Liver (tissue), 9 donors: Measurements from ENCODE around the gene CSDE1. TPM values are rescaled to one million over a fixed set of nuclear protein-coding genes. Genes with fewer than 3 reads are reported as not detected.

Experiments
- DNase-seq: peaks from one replicate; pipeline ENCODE4 v3.0.0-alpha.2; 2017; ENCODE audit warnings: low spot score
- H3K27ac ChIP-seq, 2 donors: one replicate each; pipeline ENCODE4 v1.7.0; 2013; ENCODE audit warnings: inconsistent platforms in 2 of 2, low read length in 2 of 2, control low read depth in 1 of 2, low read depth in 1 of 2, mild to moderate bottlenecking in 1 of 2
- H3K27me3 ChIP-seq, 4 donors: one replicate each; pipeline versions ENCODE4 v1.6.1 to v1.7.0; 2013; ENCODE audit warnings: low read length in 3 of 4, inconsistent platforms in 1 of 4, mild to moderate bottlenecking in 1 of 4, moderate library complexity in 1 of 4; ENCODE audit not compliant: control insufficient read depth in 4 of 4, insufficient read depth in 4 of 4
- H3K36me3 ChIP-seq, 4 donors: one replicate each; pipeline versions ENCODE4 v1.6.1 to v1.7.0; 2013; ENCODE audit warnings: low read length in 3 of 4, mild to moderate bottlenecking in 3 of 4, low read depth in 1 of 4, moderate library complexity in 1 of 4; ENCODE audit not compliant: control insufficient read depth in 4 of 4, insufficient read depth in 3 of 4
- H3K4me1 ChIP-seq, 4 donors: one replicate each; pipeline versions ENCODE4 v1.6.1 to v1.7.0; 2013; ENCODE audit warnings: low read length in 3 of 4, mild to moderate bottlenecking in 3 of 4, moderate library complexity in 1 of 4; ENCODE audit not compliant: control insufficient read depth in 4 of 4, insufficient read depth in 4 of 4
- H3K4me3 ChIP-seq, 3 donors: one replicate each; pipeline versions ENCODE4 v1.6.1 to v1.7.0; 2013; ENCODE audit warnings: low read length in 3 of 3, control low read depth in 1 of 3, low read depth in 1 of 3, mild to moderate bottlenecking in 1 of 3
- H3K9ac ChIP-seq, 2 donors: one replicate each; pipeline ENCODE4 v1.7.0; 2013; ENCODE audit warnings: low read length in 2 of 2, mild to moderate bottlenecking in 2 of 2, moderate library complexity in 2 of 2, control low read depth in 1 of 2, low read depth in 1 of 2
- H3K9me3 ChIP-seq, 4 donors: one replicate each; pipeline versions ENCODE4 v1.6.1 to v1.7.0; 2013; ENCODE audit warnings: low read length in 3 of 4; ENCODE audit not compliant: control insufficient read depth in 4 of 4
- FOXA2 ChIP-seq: IDR thresholded peaks from 2 replicates; pipeline ENCODE4 v1.6.1; 2016; ENCODE audit warnings: antibody characterized with exemption
- GABPA ChIP-seq, 2 donors: IDR thresholded peaks in 1 of 2; conservative IDR thresholded peaks in 1 of 2; 2 replicates each; pipeline ENCODE4 v1.6.1; 2016; ENCODE audit warnings: antibody characterized with exemption in 2 of 2, mild to moderate bottlenecking in 1 of 2, moderate library complexity in 1 of 2
- HNF4A ChIP-seq, 2 donors: conservative IDR thresholded peaks; 2 replicates each; pipeline ENCODE4 v1.6.1; 2016; ENCODE audit warnings: antibody characterized with exemption in 2 of 2, mild to moderate bottlenecking in 2 of 2
- JUND ChIP-seq, 2 donors: IDR thresholded peaks; 2 replicates each; pipeline ENCODE4 v1.6.1; 2016; ENCODE audit warnings: antibody characterized with exemption in 2 of 2
- SP1 ChIP-seq: IDR thresholded peaks from 2 replicates; pipeline ENCODE4 v1.6.1; 2018; ENCODE audit warnings: antibody characterized with exemption, mild to moderate bottlenecking
- TAF1 ChIP-seq: conservative IDR thresholded peaks from 2 replicates; pipeline ENCODE4 v1.6.1; 2016; ENCODE audit warnings: antibody characterized with exemption, mild to moderate bottlenecking
- WGBS: extraction: QIAGEN DNeasy Blood & Tissue Kit; methylation state at CpG from one replicate; pipeline ENCODE4 v1.1.7; 2013; 5-methylcytosine and 5-hydroxymethylcytosine counted together
- polyA plus RNA-seq, 2 donors: library from polyadenylated mRNA; stranded (reverse) in 1 of 2; unstranded in 1 of 2; fragments of 200-250 nt in 1 of 2; fragments of >200 nt in 1 of 2; fragmentation: Nextera tagmentation in 1 of 2; extraction: Ambion mirVana in 1 of 2; gene quantifications; one replicate each; pipeline versions ENCODE4 v1.2.1 to v1.2.3, GENCODE V29; 2013 to 2015
- total RNA-seq, 2 donors: library from RNA; depleted of rRNA; stranded (reverse); fragments of >200 nt; gene quantifications; one replicate each; pipeline ENCODE4 v1.2.3, GENCODE V29; 2014
- TF ChIP-seq, protein P1 (sequence below): IDR thresholded peaks from 2 replicates; pipeline ENCODE4 v1.6.1; 2016; ENCODE audit warnings: antibody characterized with exemption
- TF ChIP-seq, protein P2 (sequence below): IDR thresholded peaks from 2 replicates; pipeline ENCODE4 v1.6.1; 2016; ENCODE audit warnings: antibody characterized with exemption, mild to moderate bottlenecking
- TF ChIP-seq, protein P3 (sequence below): IDR thresholded peaks from 2 replicates; pipeline ENCODE4 v1.6.1; 2016; ENCODE audit warnings: antibody characterized with exemption
- TF ChIP-seq, protein P4 (sequence below): fragments of 150-350 bp; IDR thresholded peaks from 2 replicates; pipeline ENCODE4 v1.5.1; 2017; ENCODE audit warnings: improper control_type of control experiment, low read depth, low read length; ENCODE audit not compliant: missing input control
- donor health status: healthy.
- donor health status: healthy.
- donor health status: healthy.
- donor health status: healthy.
- donor health status: healthy.

CSDE1 gene
- total and polyA plus RNA-seq, 4 donors: 63.7 to 376 (median 132) TPM

DNA sequence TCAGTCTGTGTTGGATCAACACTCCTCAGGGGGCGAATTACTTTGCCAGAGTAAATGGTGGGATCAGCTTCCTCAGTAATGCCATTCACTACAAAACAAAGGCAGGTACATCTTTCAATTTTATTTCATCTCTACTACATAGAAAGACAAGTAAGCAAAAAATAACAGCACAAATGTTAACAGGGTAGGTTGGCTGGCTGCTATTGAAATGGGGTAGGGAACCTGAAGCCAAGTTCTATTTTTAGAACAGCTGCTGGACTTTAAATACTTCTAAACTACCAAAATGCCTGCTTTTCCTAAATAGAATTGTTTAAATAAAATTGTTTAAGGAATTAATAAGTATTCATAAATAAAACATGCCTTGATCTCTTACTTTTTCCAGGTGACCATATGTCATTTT is 33.9 kb downstream of the CSDE1 start (continued):
- TF ChIP-seq, protein P1, sequence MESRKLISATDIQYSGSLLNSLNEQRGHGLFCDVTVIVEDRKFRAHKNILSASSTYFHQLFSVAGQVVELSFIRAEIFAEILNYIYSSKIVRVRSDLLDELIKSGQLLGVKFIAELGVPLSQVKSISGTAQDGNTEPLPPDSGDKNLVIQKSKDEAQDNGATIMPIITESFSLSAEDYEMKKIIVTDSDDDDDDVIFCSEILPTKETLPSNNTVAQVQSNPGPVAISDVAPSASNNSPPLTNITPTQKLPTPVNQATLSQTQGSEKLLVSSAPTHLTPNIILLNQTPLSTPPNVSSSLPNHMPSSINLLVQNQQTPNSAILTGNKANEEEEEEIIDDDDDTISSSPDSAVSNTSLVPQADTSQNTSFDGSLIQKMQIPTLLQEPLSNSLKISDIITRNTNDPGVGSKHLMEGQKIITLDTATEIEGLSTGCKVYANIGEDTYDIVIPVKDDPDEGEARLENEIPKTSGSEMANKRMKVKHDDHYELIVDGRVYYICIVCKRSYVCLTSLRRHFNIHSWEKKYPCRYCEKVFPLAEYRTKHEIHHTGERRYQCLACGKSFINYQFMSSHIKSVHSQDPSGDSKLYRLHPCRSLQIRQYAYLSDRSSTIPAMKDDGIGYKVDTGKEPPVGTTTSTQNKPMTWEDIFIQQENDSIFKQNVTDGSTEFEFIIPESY: no peak

DNA sequence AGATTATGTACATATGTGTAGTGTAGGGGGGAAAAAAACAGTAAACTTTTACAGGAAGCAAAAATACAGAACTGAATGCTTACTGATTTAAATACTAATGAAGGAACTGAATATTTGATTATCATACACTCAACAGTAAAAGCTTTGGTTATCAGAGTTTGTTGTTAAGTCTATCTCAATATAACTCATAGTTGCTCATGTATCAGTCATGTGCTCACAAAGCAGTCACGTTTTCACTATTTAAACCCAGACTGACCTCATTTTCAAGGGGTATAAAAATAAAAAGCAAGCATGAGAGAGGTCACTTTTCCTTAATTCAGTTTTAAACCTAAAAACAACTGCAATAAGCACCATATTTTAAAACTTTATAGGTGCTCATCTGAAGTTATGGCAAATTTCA is 34.3 kb downstream of the CSDE1 start:
- WGBS: 31% methylated on average over 1 of the region's 1 CpG
- Histone ChIP-seq H3K36me3 (peaks cover 16 to 73% (median 55%) of the 10 kb centered on the region in 4 donors), H3K9me3 (no peaks in the 10 kb centered on the region), H3K9ac (no peak overlapping the region), H3K4me1 (peaks cover 9 to 40% (median 32%) of the 10 kb centered on the region in 4 donors), H3K27me3 (no peaks in the 10 kb centered on the region), H3K4me3 (no peak overlapping the region), H3K27ac (no peak overlapping the region)
- DNase-seq: no peak
- TF ChIP-seq TAF1 (no peak), HNF4A (conservative IDR thresholded peaks at IDR 0.05) (no peak), SP1 (no peak), GABPA (IDR thresholded peaks at IDR 0.05 in 1 of 2, conservative IDR thresholded peaks at IDR 0.05 in 1 of 2) (no peak), JUND (IDR thresholded peaks at IDR 0.05) (no peak), FOXA2 (no peak)
- TF ChIP-seq, protein P2, sequence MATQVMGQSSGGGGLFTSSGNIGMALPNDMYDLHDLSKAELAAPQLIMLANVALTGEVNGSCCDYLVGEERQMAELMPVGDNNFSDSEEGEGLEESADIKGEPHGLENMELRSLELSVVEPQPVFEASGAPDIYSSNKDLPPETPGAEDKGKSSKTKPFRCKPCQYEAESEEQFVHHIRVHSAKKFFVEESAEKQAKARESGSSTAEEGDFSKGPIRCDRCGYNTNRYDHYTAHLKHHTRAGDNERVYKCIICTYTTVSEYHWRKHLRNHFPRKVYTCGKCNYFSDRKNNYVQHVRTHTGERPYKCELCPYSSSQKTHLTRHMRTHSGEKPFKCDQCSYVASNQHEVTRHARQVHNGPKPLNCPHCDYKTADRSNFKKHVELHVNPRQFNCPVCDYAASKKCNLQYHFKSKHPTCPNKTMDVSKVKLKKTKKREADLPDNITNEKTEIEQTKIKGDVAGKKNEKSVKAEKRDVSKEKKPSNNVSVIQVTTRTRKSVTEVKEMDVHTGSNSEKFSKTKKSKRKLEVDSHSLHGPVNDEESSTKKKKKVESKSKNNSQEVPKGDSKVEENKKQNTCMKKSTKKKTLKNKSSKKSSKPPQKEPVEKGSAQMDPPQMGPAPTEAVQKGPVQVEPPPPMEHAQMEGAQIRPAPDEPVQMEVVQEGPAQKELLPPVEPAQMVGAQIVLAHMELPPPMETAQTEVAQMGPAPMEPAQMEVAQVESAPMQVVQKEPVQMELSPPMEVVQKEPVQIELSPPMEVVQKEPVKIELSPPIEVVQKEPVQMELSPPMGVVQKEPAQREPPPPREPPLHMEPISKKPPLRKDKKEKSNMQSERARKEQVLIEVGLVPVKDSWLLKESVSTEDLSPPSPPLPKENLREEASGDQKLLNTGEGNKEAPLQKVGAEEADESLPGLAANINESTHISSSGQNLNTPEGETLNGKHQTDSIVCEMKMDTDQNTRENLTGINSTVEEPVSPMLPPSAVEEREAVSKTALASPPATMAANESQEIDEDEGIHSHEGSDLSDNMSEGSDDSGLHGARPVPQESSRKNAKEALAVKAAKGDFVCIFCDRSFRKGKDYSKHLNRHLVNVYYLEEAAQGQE: no peak
- TF ChIP-seq, protein P3, sequence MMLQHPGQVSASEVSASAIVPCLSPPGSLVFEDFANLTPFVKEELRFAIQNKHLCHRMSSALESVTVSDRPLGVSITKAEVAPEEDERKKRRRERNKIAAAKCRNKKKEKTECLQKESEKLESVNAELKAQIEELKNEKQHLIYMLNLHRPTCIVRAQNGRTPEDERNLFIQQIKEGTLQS: no peak
- TF ChIP-seq, protein P4, sequence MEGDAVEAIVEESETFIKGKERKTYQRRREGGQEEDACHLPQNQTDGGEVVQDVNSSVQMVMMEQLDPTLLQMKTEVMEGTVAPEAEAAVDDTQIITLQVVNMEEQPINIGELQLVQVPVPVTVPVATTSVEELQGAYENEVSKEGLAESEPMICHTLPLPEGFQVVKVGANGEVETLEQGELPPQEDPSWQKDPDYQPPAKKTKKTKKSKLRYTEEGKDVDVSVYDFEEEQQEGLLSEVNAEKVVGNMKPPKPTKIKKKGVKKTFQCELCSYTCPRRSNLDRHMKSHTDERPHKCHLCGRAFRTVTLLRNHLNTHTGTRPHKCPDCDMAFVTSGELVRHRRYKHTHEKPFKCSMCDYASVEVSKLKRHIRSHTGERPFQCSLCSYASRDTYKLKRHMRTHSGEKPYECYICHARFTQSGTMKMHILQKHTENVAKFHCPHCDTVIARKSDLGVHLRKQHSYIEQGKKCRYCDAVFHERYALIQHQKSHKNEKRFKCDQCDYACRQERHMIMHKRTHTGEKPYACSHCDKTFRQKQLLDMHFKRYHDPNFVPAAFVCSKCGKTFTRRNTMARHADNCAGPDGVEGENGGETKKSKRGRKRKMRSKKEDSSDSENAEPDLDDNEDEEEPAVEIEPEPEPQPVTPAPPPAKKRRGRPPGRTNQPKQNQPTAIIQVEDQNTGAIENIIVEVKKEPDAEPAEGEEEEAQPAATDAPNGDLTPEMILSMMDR: no peak
- TF ChIP-seq, protein P1: no peak
